ENCODE measurements around the gene MOGAT2. TPM values are rescaled to one million over a fixed set of nuclear protein-coding genes. Genes with fewer than 3 reads are reported as not detected.

MOGAT2 gene
- total and polyA plus RNA-seq, 3 donors from 2014 or later: 0.19 to 0.31 (median 0.24) TPM

DNA sequence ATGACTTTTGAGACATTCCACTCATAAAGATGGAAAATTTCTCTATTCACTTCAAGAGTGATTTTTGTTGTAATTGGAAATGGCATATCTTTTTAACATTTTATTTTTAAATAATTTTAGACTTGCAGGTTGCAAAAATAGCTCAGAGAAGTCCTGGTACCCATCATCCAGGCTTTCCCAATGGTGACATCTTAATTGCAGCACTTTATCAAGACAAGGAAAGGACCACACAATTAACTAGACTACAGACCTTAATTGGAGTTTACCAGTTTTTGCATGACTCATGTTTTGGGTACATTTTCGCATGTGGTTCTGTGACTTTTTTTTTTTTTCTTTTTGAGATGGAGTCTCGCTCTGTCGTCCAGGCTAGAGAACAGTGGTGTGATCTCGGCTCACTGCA, 25.8 kb upstream of the MOGAT2 start:
- H3K9me3 ChIP-seq: no peaks in the 10 kb centered on the region
- intact Hi-C loops (cut with DNase I; ENCODE audit: low total_unique reads): no loop called here
- H3K27ac ChIP-seq: no peak overlapping the region
- 82 to 86% methylated on average over 4 of the region's 4 CpGs for WGBS, 2 donors
- no peak for TF ChIP-seq CTCF (IDR thresholded peaks at IDR 0.05)
- TF ChIP-seq POLR2A (IDR thresholded peaks at IDR 0.05): no peak
- H3K36me3 ChIP-seq (ENCODE audit: low read depth, missing control alignments): no peaks in the 10 kb centered on the region
- DNase-seq: no peak
- no peaks in the 10 kb centered on the region for H3K27me3 ChIP-seq
- no peaks in the 10 kb centered on the region for H3K4me1 ChIP-seq
- no peak overlapping the region for H3K4me3 ChIP-seq

DNA sequence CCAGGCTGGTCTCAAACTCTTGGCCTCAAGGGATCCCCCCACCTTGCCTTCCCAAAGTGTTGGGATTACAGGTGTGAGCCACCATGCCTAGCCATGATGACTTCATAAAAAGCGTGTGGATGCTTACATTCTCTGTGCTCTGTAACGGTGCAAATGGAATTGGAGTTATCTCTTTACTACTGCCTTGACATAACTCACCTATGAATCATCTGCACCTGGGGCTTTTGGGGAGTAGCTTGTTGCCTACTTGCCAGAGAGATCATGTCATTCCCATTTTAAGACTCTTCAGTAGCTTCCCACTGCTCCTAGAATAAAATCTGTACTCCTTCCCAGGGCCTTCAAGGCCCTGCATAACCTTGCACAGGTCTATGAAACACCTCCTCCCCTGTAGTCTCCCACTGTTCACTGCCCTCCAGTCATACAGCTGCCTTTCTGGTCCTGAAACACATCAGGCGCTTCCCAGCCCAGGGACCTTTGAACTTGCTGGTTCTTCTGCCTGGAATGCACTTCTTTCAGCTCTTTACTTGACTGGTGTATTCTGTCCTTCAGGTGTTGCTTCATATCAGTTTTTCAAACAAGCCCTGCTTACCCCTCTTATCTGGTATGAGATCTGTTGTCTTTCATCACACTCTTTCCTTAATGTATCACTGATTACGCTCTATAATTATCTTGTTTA, 19.6 kb upstream of the MOGAT2 start:
- TF ChIP-seq POLR2A (IDR thresholded peaks at IDR 0.05): no peak
- TF ChIP-seq CTCF (IDR thresholded peaks at IDR 0.05): no peak
- H3K27ac ChIP-seq: no peak overlapping the region
- no peaks in the 10 kb centered on the region for H3K36me3 ChIP-seq (ENCODE audit: low read depth, missing control alignments)
- WGBS, 2 donors: 89 to 93% methylated on average over 4 of the region's 4 CpGs
- intact Hi-C loops (cut with DNase I; ENCODE audit: low total_unique reads): no loop called here
- H3K27me3 ChIP-seq: no peaks in the 10 kb centered on the region
- no peaks in the 10 kb centered on the region for H3K9me3 ChIP-seq
- no peaks in the 10 kb centered on the region for H3K4me1 ChIP-seq
- no peak for DNase-seq
- no peak overlapping the region for H3K4me3 ChIP-seq

- Histone ChIP-seq H3K9me3 (no peaks in the 10 kb centered on the region), H3K27ac (no peak overlapping the region), H3K4me3 (no peak overlapping the region), H3K4me1 (no peaks in the 10 kb centered on the region), H3K36me3 (ENCODE audit: low read depth, missing control alignments) (no peaks in the 10 kb centered on the region), H3K27me3 (no peaks in the 10 kb centered on the region)
- TF ChIP-seq POLR2A (IDR thresholded peaks at IDR 0.05) (no peak), CTCF (IDR thresholded peaks at IDR 0.05) (no peak)
- intact Hi-C loops (cut with DNase I; ENCODE audit: low total_unique reads): no loop called here
- WGBS, 2 donors: 86 to 95% methylated on average over 2 of the region's 2 CpGs
- no peak for DNase-seq
Measured at GRCh38 chr11:75700940-75701339, 16.7 kb upstream of the MOGAT2 start.

DNA sequence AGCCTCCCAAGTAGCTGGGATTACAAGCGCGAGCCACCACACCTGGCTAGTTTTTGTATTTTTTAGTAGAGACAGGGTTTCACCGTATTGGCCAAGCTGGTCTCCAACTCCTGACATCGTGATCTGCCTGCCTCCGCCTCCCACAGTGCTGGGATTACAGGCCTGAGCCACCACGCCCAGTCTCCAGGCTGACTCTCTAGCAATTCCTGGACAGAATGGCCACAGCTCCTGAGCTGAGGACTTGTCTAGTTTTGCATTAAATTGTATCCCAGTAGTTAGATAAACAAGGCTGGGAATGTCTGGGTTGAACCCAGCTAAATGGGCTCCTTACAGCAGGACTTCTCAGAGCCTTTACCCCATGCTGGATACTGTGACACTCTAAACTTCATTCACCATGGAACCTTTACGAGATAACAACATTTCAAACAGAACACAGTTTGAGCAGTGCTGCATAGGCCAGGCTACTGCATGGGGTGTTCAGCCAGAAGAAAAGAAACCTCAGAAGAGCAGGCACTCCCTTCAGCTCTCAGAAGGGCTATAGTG, 13.9 kb upstream of the MOGAT2 start:
- Histone ChIP-seq H3K4me3 (no peak overlapping the region), H3K36me3 (ENCODE audit: low read depth, missing control alignments) (no peaks in the 10 kb centered on the region), H3K4me1 (peaks cover 2% of the 10 kb centered on the region), H3K27me3 (no peaks in the 10 kb centered on the region), H3K9me3 (no peaks in the 10 kb centered on the region), H3K27ac (no peak overlapping the region)
- WGBS, 2 donors: 77% methylated on average over 7 of the region's 7 CpGs
- TF ChIP-seq CTCF (IDR thresholded peaks at IDR 0.05): no peak
- TF ChIP-seq POLR2A (IDR thresholded peaks at IDR 0.05): no peak
- DNase-seq: no peak
- intact Hi-C loops (cut with DNase I; ENCODE audit: low total_unique reads): no loop called here

- WGBS, 2 donors: 78 to 86% methylated on average over 3 of the region's 3 CpGs
- H3K9me3 ChIP-seq: no peaks in the 10 kb centered on the region
- no peaks in the 10 kb centered on the region for H3K36me3 ChIP-seq (ENCODE audit: low read depth, missing control alignments)
- H3K27ac ChIP-seq: no peak overlapping the region
- H3K27me3 ChIP-seq: no peaks in the 10 kb centered on the region
- intact Hi-C loops (cut with DNase I; ENCODE audit: low total_unique reads): no loop called here
- peaks cover 2% of the 10 kb centered on the region for H3K4me1 ChIP-seq
- H3K4me3 ChIP-seq: no peak overlapping the region
- TF ChIP-seq POLR2A (IDR thresholded peaks at IDR 0.05): no peak
- no peak for TF ChIP-seq CTCF (IDR thresholded peaks at IDR 0.05)
- no peak for DNase-seq
Measured at GRCh38 chr11:75705541-75705940, 12.1 kb upstream of the MOGAT2 start.

Data from testis (tissue), 3 donors.